Activated T-cell treated with anti-CD3 and anti-CD28 coated beads, Interleukin-2, amount 50 U/mL, for 24 hours (primary cell): ENCODE data around the gene AGPAT2.

Source experiments
- DNase-seq: peaks from one replicate; pipeline ENCODE4 v3.0.0-alpha.2; 2020
- H3K27ac Mint-ChIP-seq: 2 replicates; pipeline ENCODE4 v1.8.0; 2020; ENCODE audit warnings: mild to moderate bottlenecking, mixed read lengths
- H3K27me3 Mint-ChIP-seq: 2 replicates; pipeline ENCODE4 v1.8.0; 2020; ENCODE audit warnings: mixed read lengths
- H3K36me3 Mint-ChIP-seq: 2 replicates; pipeline ENCODE4 v1.8.0; 2020; ENCODE audit warnings: low read depth, mixed read lengths
- H3K4me1 Mint-ChIP-seq: 2 replicates; pipeline ENCODE4 v1.8.0; 2020; ENCODE audit warnings: low read depth, mixed read lengths
- H3K4me3 Mint-ChIP-seq: 2 replicates; pipeline ENCODE4 v1.8.0; 2020; ENCODE audit warnings: mild to moderate bottlenecking, moderate library complexity, mixed read lengths
- H3K9me3 Mint-ChIP-seq: 2 replicates; pipeline ENCODE4 v1.8.0; 2020; ENCODE audit warnings: mixed read lengths

Gene AGPAT2

DNA sequence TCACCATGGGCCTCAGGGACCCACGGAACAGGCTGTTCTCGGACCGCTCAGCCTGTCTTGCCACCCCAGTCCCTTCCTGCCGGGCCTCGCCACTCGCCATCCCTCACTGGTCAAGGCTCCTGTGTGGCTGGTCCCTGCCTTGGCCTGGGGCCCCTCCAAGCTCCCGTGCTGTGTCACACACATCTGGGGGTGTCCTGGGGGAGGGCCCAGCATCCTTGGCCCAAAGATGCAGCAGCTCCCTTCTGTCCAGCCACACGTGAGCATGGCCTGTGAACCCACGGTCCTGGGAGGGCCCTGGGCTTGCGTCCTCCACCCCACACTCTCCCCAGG, 25.0 kb downstream of the AGPAT2 start:
- Mint-ChIP-seq H3K36me3 (no peaks in the 10 kb centered on the region), H3K4me3 (no peak overlapping the region), H3K27ac (no peak overlapping the region), H3K9me3 (no peaks in the 10 kb centered on the region), H3K4me1 (peaks cover 10% of the 10 kb centered on the region), H3K27me3 (peaks cover 54% of the 10 kb centered on the region)
- no peak for DNase-seq

DNA sequence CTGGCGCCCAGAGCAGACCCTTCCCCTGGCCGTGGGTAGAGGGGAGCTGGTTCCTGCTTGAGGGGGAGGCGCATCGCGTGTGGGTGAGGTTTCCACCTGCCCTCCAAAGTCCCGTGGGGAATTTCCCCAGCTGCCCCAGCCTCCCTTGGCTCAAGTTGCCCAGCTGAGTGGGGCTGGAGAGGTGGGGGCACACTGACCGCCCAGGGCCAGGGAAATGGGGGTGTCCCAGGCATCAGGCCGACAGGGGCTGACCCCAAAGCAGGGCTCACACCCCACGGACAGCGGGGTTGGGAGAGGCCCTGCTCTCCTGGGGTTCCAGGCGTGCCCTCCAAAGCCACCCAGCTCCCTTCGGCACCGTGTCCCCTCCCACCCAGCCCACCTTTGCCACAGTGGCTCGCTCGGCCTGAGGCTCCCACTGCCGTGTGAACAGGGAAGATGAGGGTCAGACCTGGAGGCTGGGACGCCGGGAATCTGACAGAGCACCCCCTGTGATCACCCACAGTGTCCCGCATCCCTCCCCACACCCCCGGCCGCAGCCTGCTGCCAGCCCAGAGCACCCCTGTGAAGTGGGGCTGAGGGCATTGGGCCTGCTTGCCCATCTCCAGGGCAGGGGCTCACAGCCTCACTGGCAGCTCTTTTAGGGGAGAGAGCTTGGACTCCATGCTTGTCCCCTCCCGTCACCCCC, 25.5 kb downstream of the AGPAT2 start:
- Mint-ChIP-seq H3K36me3 (no peaks in the 10 kb centered on the region), H3K27me3 (peaks cover 59% of the 10 kb centered on the region), H3K27ac (no peak overlapping the region), H3K4me3 (no peak overlapping the region), H3K4me1 (peaks cover 10% of the 10 kb centered on the region), H3K9me3 (no peaks in the 10 kb centered on the region)
- DNase-seq, result no peak

DNA sequence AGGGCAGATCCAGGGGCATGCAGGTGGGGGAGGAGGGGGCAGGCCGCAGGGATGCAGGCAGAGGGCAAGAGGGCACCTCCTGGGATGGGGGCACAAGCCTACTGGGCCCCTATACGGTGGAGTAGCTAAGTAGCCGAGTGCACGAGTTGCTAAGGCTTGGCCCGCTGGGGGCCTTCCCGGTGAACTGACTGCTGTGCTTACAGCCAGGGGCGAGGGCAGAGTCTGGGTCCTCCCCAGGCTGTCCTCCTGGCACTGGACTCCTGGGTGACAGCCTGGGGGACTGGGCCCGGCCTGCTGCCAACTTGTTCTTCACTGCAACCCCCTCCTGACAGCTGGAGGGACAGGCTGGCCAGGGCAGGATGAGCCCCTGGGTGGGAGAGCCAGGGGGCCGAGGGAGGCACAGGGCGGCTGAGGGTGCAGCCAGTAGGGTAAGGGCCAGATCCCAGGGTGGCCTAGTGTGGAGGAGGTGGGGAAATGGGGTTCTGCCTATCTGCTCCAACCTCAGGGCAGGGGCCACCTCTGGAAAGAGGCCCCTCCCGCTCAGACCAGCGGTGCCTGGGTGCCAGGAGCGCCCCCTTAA, 26.2 kb downstream of the AGPAT2 start:
- H3K36me3 Mint-ChIP-seq, result no peaks in the 10 kb centered on the region
- peaks cover 14% of the 10 kb centered on the region for H3K4me1 Mint-ChIP-seq
- H3K4me3 Mint-ChIP-seq, result no peak overlapping the region
- peaks cover 61% of the 10 kb centered on the region for H3K27me3 Mint-ChIP-seq
- H3K27ac Mint-ChIP-seq, result no peak overlapping the region
- DNase-seq, result no peak
- H3K9me3 Mint-ChIP-seq, result no peaks in the 10 kb centered on the region

DNA sequence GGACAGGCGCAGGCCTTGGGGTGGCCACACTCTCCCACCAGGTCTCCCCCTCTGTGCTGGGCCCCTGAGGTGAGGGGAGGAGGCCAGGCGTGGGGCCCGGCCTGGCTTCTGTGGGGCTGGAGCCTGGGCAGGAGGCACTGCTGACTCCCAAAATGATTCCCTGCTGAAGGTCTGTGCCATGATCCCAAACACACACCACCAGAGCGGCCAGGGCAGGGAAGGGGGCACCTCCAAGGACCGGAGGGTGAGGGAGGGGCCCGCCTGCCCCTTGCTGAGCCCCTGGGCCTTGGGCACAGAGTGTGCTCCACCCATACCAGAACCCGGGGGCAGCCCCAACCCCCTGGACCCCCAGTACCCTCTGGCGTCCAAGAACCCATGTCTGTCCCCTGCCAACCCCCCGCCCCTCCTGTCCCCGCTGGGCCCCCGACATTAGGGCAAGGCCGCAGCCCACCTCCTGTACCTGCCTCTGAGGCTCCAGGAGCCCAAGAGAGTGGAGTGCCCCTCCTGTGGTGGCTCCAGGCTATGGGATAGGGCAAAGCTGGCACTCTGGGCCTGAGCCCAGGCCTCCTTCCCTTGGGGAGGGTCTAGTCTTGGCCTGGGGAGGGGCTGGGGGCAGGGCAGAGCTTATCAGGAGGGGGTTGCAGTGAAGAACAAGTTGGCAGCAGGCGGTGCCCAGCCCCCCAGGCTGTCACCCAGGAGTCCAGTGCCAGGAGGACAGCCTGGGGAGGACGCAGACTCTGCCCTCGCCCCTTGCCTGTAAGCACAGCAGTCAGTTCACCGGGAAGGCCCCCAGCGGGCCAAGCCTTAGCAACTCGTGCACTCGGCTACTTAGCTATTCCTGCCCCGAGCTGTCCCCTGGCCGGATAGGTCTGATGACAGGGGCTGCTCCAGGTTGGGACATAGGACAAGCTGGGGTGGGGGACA, 27.1 kb downstream of the AGPAT2 start:
- Mint-ChIP-seq H3K4me3 (no peak overlapping the region), H3K27me3 (peaks cover 69% of the 10 kb centered on the region), H3K36me3 (no peaks in the 10 kb centered on the region), H3K9me3 (no peaks in the 10 kb centered on the region), H3K4me1 (peaks cover 15% of the 10 kb centered on the region), H3K27ac (no peak overlapping the region)
- DNase-seq, result no peak

- Mint-ChIP-seq H3K27me3 (peaks cover 62% of the 10 kb centered on the region), H3K36me3 (no peaks in the 10 kb centered on the region), H3K4me3 (no peak overlapping the region), H3K27ac (no peak overlapping the region), H3K4me1 (peaks cover 13% of the 10 kb centered on the region), H3K9me3 (no peaks in the 10 kb centered on the region)
- no peak for DNase-seq
Measured at GRCh38 chr9:136658849-136659535, 28.3 kb downstream of the AGPAT2 start.

GRCh38 chr9:136657974-136658848, 29.0 kb downstream of the AGPAT2 start:
- H3K27ac Mint-ChIP-seq, result no peak overlapping the region
- no peaks in the 10 kb centered on the region for H3K36me3 Mint-ChIP-seq
- H3K27me3 Mint-ChIP-seq, result peaks cover 61% of the 10 kb centered on the region
- no peak overlapping the region for H3K4me3 Mint-ChIP-seq
- H3K9me3 Mint-ChIP-seq, result no peaks in the 10 kb centered on the region
- no peak for DNase-seq
- peaks cover 13% of the 10 kb centered on the region for H3K4me1 Mint-ChIP-seq

- Mint-ChIP-seq H3K4me3 (no peak overlapping the region), H3K27ac (no peak overlapping the region), H3K36me3 (no peaks in the 10 kb centered on the region), H3K9me3 (no peaks in the 10 kb centered on the region), H3K27me3 (peaks cover 66% of the 10 kb centered on the region), H3K4me1 (peaks cover 13% of the 10 kb centered on the region)
- DNase-seq, result no peak
Measured at GRCh38 chr9:136656795-136657611, 30.3 kb downstream of the AGPAT2 start.

DNA sequence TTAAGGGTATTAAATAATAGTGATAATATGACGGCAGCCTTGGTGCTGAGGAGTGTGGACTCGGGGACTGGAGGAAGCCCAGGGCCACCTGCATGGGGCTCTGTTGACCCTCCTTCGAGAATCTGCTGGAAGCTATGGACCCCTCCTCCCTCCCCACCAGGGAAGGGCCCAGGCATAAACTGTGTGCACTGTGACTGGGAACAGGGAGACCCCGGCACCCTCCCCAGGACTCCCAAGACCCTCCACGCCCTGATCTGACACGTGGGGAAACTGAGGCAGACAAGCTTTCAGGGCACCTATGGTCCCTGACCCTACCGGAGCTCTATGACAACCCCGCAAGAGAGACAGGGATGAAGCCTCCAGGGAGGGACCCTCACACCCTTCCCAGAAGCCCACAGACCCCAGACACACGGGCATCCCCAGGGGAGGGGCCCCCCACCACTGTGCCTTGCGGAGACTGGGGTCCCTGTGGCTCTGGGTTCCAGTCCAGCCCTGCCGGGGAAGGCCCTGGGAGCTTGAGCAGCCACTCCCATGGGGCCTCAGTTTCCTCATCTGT, 31.0 kb downstream of the AGPAT2 start:
- peaks cover 13% of the 10 kb centered on the region for H3K4me1 Mint-ChIP-seq
- DNase-seq, result no peak
- H3K36me3 Mint-ChIP-seq, result no peaks in the 10 kb centered on the region
- H3K27me3 Mint-ChIP-seq, result peaks cover 66% of the 10 kb centered on the region
- H3K9me3 Mint-ChIP-seq, result no peaks in the 10 kb centered on the region
- H3K27ac Mint-ChIP-seq, result no peak overlapping the region
- no peak overlapping the region for H3K4me3 Mint-ChIP-seq

DNA sequence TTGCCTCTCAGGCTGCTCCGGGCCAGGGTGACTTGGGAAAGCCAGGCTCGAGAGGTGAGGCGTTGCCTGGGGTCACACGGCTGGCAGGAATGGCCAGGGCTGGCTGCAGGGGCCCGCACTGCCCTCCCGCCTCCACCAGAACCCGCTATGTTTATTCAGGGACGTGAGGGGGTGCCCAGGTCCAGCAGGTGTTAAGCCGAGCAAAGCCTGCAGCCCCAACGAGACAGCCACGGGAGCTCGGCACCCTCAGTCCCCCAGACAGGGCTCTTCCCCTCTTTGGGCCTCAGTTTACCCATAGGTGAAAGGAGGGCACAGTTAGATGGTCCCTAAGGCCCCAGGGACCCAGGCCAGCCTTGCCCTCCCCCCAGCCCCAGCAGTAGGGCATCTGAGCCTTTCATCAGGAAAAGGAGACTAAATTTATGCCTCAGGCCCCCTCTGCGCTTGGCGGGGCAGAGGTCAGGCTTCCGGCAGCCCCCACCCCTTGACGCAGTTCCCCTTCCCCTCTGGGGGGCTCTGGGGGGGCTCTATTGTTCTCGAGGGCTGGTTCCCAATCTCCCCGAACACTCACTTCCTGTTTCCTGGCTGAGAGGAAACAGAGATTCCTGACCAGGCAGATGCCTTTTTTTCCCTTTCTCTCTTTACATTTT, 31.6 kb downstream of the AGPAT2 start:
- Mint-ChIP-seq H3K4me3 (no peak overlapping the region), H3K27me3 (peaks cover 65% of the 10 kb centered on the region), H3K4me1 (peaks cover 13% of the 10 kb centered on the region), H3K9me3 (no peaks in the 10 kb centered on the region), H3K36me3 (no peaks in the 10 kb centered on the region), H3K27ac (no peak overlapping the region)
- no peak for DNase-seq

DNA sequence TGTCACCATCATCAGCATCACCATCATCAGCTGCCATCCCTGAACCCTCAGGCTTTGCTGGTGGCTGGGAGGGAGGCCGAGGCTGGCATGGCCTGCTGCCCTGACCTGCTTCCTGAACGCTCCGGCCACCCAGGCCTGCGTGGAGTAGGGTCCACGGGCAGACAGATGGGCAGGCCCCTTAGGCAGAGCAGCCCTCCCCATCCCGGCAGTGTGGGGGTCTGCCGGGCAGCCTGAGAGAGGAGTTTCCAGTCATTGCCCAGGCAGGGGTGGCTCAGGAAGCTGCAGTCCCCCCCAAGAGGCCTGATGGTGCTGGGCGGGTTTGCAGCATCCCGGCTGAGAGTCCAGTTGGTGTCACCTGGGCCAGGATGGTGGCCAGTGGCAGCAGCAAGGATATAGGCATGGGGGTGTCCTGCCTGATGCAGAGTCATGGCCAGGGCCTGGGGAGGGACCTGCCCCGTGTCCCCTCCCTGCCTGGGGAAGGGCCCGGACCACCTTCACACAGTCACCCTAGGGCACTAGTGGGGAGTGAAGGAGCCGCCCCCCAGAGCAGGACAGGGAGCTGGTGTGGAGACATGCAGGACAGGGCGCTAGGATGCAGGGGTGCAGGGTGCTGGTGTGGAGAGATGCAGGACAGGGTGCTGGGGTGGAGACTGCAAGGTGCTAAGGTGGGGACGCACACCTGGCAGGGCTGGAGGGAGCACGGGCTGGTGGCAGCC, 32.3 kb downstream of the AGPAT2 start:
- H3K9me3 Mint-ChIP-seq, result no peaks in the 10 kb centered on the region
- H3K4me3 Mint-ChIP-seq, result no peak overlapping the region
- H3K27me3 Mint-ChIP-seq, result peaks cover 62% of the 10 kb centered on the region
- H3K27ac Mint-ChIP-seq, result no peak overlapping the region
- peaks cover 13% of the 10 kb centered on the region for H3K4me1 Mint-ChIP-seq
- no peak for DNase-seq
- no peaks in the 10 kb centered on the region for H3K36me3 Mint-ChIP-seq

DNA sequence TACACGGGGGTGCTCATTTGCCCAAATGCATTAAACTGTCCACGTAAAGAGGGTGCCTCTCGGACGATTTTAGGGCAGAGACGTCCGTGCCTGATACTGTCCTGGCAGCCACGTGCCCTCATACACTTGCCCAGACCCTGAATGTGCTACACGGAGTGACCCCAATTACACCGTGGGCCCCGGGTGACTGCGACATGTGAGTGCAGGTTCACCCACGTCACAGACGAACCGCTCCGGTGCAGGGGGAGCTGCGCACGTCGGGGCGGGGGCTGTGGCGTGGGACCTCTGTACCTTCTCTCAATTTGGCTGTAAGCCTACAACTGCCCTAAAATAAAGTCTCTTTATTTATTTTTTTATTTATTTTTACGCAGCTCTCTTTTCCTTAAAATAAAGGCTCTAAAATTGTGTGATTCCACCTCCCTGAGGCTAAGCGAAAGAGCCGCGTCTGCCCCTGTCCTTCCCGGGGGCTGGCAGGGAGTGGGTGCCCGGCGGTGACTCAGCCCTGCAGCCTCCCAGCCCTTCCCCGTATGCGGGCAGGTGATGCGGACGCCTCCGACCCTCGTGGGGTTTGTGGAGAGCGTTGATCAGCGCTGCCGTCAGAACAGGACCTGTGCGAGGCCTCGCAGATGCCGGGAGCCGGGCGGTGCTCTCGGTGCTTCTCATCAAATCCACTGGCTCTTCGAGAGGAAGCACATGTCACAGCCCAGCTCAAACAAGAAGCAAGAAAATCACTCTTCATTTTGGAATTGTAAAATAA, 33.8 kb downstream of the AGPAT2 start:
- Mint-ChIP-seq H3K4me1 (peaks cover 11% of the 10 kb centered on the region), H3K27me3 (peaks cover 60% of the 10 kb centered on the region), H3K27ac (no peak overlapping the region), H3K36me3 (no peaks in the 10 kb centered on the region), H3K9me3 (no peaks in the 10 kb centered on the region), H3K4me3 (no peak overlapping the region)
- DNase-seq, result no peak

- H3K4me3 Mint-ChIP-seq, result no peak overlapping the region
- no peak for DNase-seq
Measured at GRCh38 chr9:136651860-136652259, 35.4 kb downstream of the AGPAT2 start.

More at GRCh38 chr9:136651860-136652259, 35.4 kb downstream of the AGPAT2 start:
- H3K9me3 Mint-ChIP-seq, result no peaks in the 10 kb centered on the region
- no peaks in the 10 kb centered on the region for H3K36me3 Mint-ChIP-seq
- H3K27me3 Mint-ChIP-seq, result peaks cover 52% of the 10 kb centered on the region
- peaks cover 5% of the 10 kb centered on the region for H3K4me1 Mint-ChIP-seq
- no peak overlapping the region for H3K27ac Mint-ChIP-seq
